AG04450 (cell line): Measurements from ENCODE around the gene PLXNA4. TPM values are rescaled to one million over a fixed set of nuclear protein-coding genes. Genes with fewer than 3 reads are reported as not detected.

Experiments
- CTCF ChIA-PET: fragments of 300-600, 350-600 bp; formaldehyde crosslinking; extraction: SDS; loops from one replicate; lab custom pipeline; 2022; ENCODE audit warnings: antibody characterized with exemption, inconsistent platforms; lab: Charles Lee
- POLR2A ChIA-PET: fragments of 350-600 bp; formaldehyde crosslinking; extraction: SDS; loops from one replicate; lab custom pipeline; 2021; ENCODE audit warnings: antibody characterized with exemption, inconsistent platforms; lab: Yijun Ruan, JAX
- DNase-seq: peaks from one replicate; pipeline ENCODE4 v3.0.0-alpha.2; 2011; ENCODE audit warnings: low read depth, low spot score
- H3K27ac ChIP-seq: one replicate; pipeline ENCODE4 v1.5.1; 2012; ENCODE audit warnings: low read depth, low read length, control low read depth
- H3K27me3 ChIP-seq: one replicate; pipeline ENCODE4 v1.6.0; 2012; ENCODE audit warnings: low read length; ENCODE audit not compliant: control insufficient read depth, insufficient read depth
- H3K4me3 ChIP-seq: 2 replicates; pipeline ENCODE4 v1.5.1; 2011; ENCODE audit warnings: mild to moderate bottlenecking, low read depth, low read length, control low read depth
- H3K9me3 ChIP-seq: 2 replicates; pipeline ENCODE4 v1.5.1; 2012; ENCODE audit warnings: low read length; ENCODE audit not compliant: control insufficient read depth, insufficient read depth
- CTCF ChIP-seq: IDR thresholded peaks from 2 replicates; pipeline ENCODE4 v1.5.1; 2011; ENCODE audit warnings: low read depth, low read length, control low read depth, inconsistent platforms
- polyA plus RNA-seq: library from polyadenylated mRNA; depleted of rRNA; stranded (reverse); fragments of >200 nt; gene quantifications from 2 replicates; pipeline ENCODE4 v1.2.3, GENCODE V29; 2011

The PLXNA4 gene
- polyA plus RNA-seq, 1 experiment, result 0.05 TPM

- no peaks in the 10 kb centered on the region for H3K9me3 ChIP-seq
- DNase-seq, result no peak
- no peak overlapping the region for H3K4me3 ChIP-seq
- no peak for TF ChIP-seq CTCF
- POLR2A ChIA-PET, result no interaction called here
- CTCF ChIA-PET, result no interaction called here
- H3K27ac ChIP-seq, result no peak overlapping the region
- no peaks in the 10 kb centered on the region for H3K27me3 ChIP-seq
Measured at GRCh38 chr7:132532281-132532680, 44.0 kb downstream of the PLXNA4 start.

GRCh38 chr7:132531562-132531961, 44.7 kb downstream of the PLXNA4 start:
- CTCF ChIA-PET, result no interaction called here
- TF ChIP-seq CTCF, result no peak

GRCh38 chr7:132528695-132529094, 47.6 kb downstream of the PLXNA4 start:
- POLR2A ChIA-PET, result no interaction called here
- DNase-seq, result no peak
- CTCF ChIA-PET, result no interaction called here

More at GRCh38 chr7:132531562-132531961, 44.7 kb downstream of the PLXNA4 start:
- H3K27ac ChIP-seq, result no peak overlapping the region
- H3K4me3 ChIP-seq, result no peak overlapping the region
- DNase-seq, result no peak
- POLR2A ChIA-PET, result no interaction called here
- no peaks in the 10 kb centered on the region for H3K9me3 ChIP-seq
- no peaks in the 10 kb centered on the region for H3K27me3 ChIP-seq

GRCh38 chr7:132527467-132528410, 48.5 kb downstream of the PLXNA4 start:
- no peak for TF ChIP-seq CTCF
- Histone ChIP-seq H3K27me3 (no peaks in the 10 kb centered on the region), H3K27ac (no peak overlapping the region), H3K9me3 (no peaks in the 10 kb centered on the region), H3K4me3 (no peak overlapping the region)
- ChIA-PET CTCF (no interaction called here), POLR2A (no interaction called here)
- DNase-seq, result no peak

More at GRCh38 chr7:132528695-132529094, 47.6 kb downstream of the PLXNA4 start:
- H3K27me3 ChIP-seq, result no peaks in the 10 kb centered on the region
- no peak overlapping the region for H3K4me3 ChIP-seq
- no peak for TF ChIP-seq CTCF
- no peak overlapping the region for H3K27ac ChIP-seq
- H3K9me3 ChIP-seq, result no peaks in the 10 kb centered on the region

- ChIA-PET CTCF (no interaction called here), POLR2A (no interaction called here)
- H3K27me3 ChIP-seq, result no peaks in the 10 kb centered on the region
- no peak for TF ChIP-seq CTCF
- H3K4me3 ChIP-seq, result no peak overlapping the region
- no peak for DNase-seq
- H3K9me3 ChIP-seq, result no peaks in the 10 kb centered on the region
- H3K27ac ChIP-seq, result no peak overlapping the region
Measured at GRCh38 chr7:132526111-132526740, 50.0 kb downstream of the PLXNA4 start.
